Measurements from ENCODE around the gene SPOCK1.
"Not testable (repeated sequence)": the region's sequence is repeated elsewhere in the genome, so short reads cannot be mapped to it uniquely, and the experiment has no call there.

The SPOCK1 gene

GRCh38 chr5:137391044-137391443 is 108.1 kb downstream of the SPOCK1 start:
- not testable (repeated sequence) for H3K36me3 ChIP-seq (ENCODE audit: control insufficient read depth in 2 of 2, insufficient read depth in 2 of 2, low read length in 2 of 2); H3K27me3 ChIP-seq (ENCODE audit: control insufficient read depth in 2 of 2, insufficient read depth in 2 of 2, low read length in 2 of 2); H3K27ac ChIP-seq (ENCODE audit: low read depth in 2 of 2, low read length in 2 of 2); H3K4me1 ChIP-seq (ENCODE audit: control insufficient read depth in 2 of 2, insufficient read depth in 2 of 2, low read length in 2 of 2); H3K9me3 ChIP-seq (ENCODE audit: control insufficient read depth in 2 of 2, low read length in 2 of 2); H3K9ac ChIP-seq (ENCODE audit: low read depth in 1 of 2, low read length in 2 of 2); H3K4me3 ChIP-seq (ENCODE audit: low read length in 2 of 2)

DNA sequence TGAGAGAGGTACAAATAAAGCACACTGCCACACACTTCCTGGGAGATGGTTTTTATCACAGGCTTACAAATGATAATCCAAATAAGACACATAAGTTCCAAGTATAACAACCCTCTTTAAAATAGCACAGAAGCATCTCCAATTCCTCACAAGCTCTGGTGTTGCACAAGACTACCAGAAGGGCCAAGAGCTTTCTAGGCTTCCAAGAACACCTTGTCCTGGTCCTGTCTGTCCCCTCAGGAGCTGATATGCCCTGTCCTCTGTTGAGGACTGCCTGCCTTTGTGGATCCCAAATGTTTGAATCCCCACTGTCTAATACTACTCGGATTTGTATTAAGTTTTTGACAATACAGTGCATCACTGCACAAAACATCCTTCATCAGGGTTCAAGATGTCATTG is 110.1 kb downstream of the SPOCK1 start:
- Histone ChIP-seq H3K9ac (ENCODE audit: low read depth in 1 of 2, low read length in 2 of 2) (no peak overlapping the region), H3K36me3 (ENCODE audit: control insufficient read depth in 2 of 2, insufficient read depth in 2 of 2, low read length in 2 of 2) (no peaks in the 10 kb centered on the region), H3K9me3 (ENCODE audit: control insufficient read depth in 2 of 2, low read length in 2 of 2) (no peaks in the 10 kb centered on the region), H3K27ac (ENCODE audit: low read depth in 2 of 2, low read length in 2 of 2) (no peak overlapping the region), H3K4me1 (ENCODE audit: control insufficient read depth in 2 of 2, insufficient read depth in 2 of 2, low read length in 2 of 2) (no peaks in the 10 kb centered on the region), H3K4me3 (ENCODE audit: low read length in 2 of 2) (no peak overlapping the region), H3K27me3 (ENCODE audit: control insufficient read depth in 2 of 2, insufficient read depth in 2 of 2, low read length in 2 of 2) (no peaks in the 10 kb centered on the region)

GRCh38 chr5:137385064-137385463 is 114.1 kb downstream of the SPOCK1 start:
- Histone ChIP-seq H3K4me1 (ENCODE audit: control insufficient read depth in 2 of 2, insufficient read depth in 2 of 2, low read length in 2 of 2) (no peaks in the 10 kb centered on the region), H3K36me3 (ENCODE audit: control insufficient read depth in 2 of 2, insufficient read depth in 2 of 2, low read length in 2 of 2) (no peaks in the 10 kb centered on the region), H3K4me3 (ENCODE audit: low read length in 2 of 2) (no peak overlapping the region), H3K9me3 (ENCODE audit: control insufficient read depth in 2 of 2, low read length in 2 of 2) (no peaks in the 10 kb centered on the region), H3K27me3 (ENCODE audit: control insufficient read depth in 2 of 2, insufficient read depth in 2 of 2, low read length in 2 of 2) (no peaks in the 10 kb centered on the region), H3K27ac (ENCODE audit: low read depth in 2 of 2, low read length in 2 of 2) (no peak overlapping the region), H3K9ac (ENCODE audit: low read depth in 1 of 2, low read length in 2 of 2) (no peak overlapping the region)

GRCh38 chr5:137383909-137384308 is 115.2 kb downstream of the SPOCK1 start:
- Histone ChIP-seq H3K9ac (ENCODE audit: low read depth in 1 of 2, low read length in 2 of 2) (no peak overlapping the region), H3K27me3 (ENCODE audit: control insufficient read depth in 2 of 2, insufficient read depth in 2 of 2, low read length in 2 of 2) (no peaks in the 10 kb centered on the region), H3K4me3 (ENCODE audit: low read length in 2 of 2) (no peak overlapping the region), H3K9me3 (ENCODE audit: control insufficient read depth in 2 of 2, low read length in 2 of 2) (no peaks in the 10 kb centered on the region), H3K4me1 (ENCODE audit: control insufficient read depth in 2 of 2, insufficient read depth in 2 of 2, low read length in 2 of 2) (no peaks in the 10 kb centered on the region), H3K27ac (ENCODE audit: low read depth in 2 of 2, low read length in 2 of 2) (no peak overlapping the region), H3K36me3 (ENCODE audit: control insufficient read depth in 2 of 2, insufficient read depth in 2 of 2, low read length in 2 of 2) (no peaks in the 10 kb centered on the region)

DNA sequence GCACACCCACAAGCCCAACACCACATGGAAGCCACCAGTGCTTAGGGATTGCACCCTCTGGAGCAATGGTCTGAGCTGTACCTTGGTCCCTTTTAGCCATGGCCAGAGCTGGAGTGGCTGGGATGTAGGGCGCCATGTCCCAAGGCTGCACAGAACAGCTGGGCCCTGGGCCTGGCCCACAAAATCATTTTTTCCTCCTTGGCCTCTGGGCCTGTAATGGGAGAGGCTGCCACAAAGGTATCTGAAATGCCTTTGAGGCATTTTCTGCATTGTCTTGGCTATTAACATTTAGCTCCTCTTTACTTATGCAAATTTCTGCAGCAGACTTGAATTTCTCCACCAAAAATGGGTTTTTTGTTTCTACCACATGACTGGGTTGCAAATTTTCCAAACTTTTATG is 117.6 kb downstream of the SPOCK1 start:
- Histone ChIP-seq H3K4me3 (ENCODE audit: low read length in 2 of 2) (no peak overlapping the region), H3K36me3 (ENCODE audit: control insufficient read depth in 2 of 2, insufficient read depth in 2 of 2, low read length in 2 of 2) (no peaks in the 10 kb centered on the region), H3K9ac (ENCODE audit: low read depth in 1 of 2, low read length in 2 of 2) (no peak overlapping the region), H3K27me3 (ENCODE audit: control insufficient read depth in 2 of 2, insufficient read depth in 2 of 2, low read length in 2 of 2) (no peaks in the 10 kb centered on the region), H3K27ac (ENCODE audit: low read depth in 2 of 2, low read length in 2 of 2) (no peak overlapping the region), H3K9me3 (ENCODE audit: control insufficient read depth in 2 of 2, low read length in 2 of 2) (no peaks in the 10 kb centered on the region), H3K4me1 (ENCODE audit: control insufficient read depth in 2 of 2, insufficient read depth in 2 of 2, low read length in 2 of 2) (no peaks in the 10 kb centered on the region)

GRCh38 chr5:137379555-137380286 is 119.4 kb downstream of the SPOCK1 start:
- Histone ChIP-seq H3K9me3 (ENCODE audit: control insufficient read depth in 2 of 2, low read length in 2 of 2) (no peaks in the 10 kb centered on the region), H3K9ac (ENCODE audit: low read depth in 1 of 2, low read length in 2 of 2) (no peak overlapping the region), H3K4me1 (ENCODE audit: control insufficient read depth in 2 of 2, insufficient read depth in 2 of 2, low read length in 2 of 2) (no peaks in the 10 kb centered on the region), H3K27ac (ENCODE audit: low read depth in 2 of 2, low read length in 2 of 2) (no peak overlapping the region), H3K27me3 (ENCODE audit: control insufficient read depth in 2 of 2, insufficient read depth in 2 of 2, low read length in 2 of 2) (no peaks in the 10 kb centered on the region), H3K36me3 (ENCODE audit: control insufficient read depth in 2 of 2, insufficient read depth in 2 of 2, low read length in 2 of 2) (no peaks in the 10 kb centered on the region), H3K4me3 (ENCODE audit: low read length in 2 of 2) (no peak overlapping the region)

DNA sequence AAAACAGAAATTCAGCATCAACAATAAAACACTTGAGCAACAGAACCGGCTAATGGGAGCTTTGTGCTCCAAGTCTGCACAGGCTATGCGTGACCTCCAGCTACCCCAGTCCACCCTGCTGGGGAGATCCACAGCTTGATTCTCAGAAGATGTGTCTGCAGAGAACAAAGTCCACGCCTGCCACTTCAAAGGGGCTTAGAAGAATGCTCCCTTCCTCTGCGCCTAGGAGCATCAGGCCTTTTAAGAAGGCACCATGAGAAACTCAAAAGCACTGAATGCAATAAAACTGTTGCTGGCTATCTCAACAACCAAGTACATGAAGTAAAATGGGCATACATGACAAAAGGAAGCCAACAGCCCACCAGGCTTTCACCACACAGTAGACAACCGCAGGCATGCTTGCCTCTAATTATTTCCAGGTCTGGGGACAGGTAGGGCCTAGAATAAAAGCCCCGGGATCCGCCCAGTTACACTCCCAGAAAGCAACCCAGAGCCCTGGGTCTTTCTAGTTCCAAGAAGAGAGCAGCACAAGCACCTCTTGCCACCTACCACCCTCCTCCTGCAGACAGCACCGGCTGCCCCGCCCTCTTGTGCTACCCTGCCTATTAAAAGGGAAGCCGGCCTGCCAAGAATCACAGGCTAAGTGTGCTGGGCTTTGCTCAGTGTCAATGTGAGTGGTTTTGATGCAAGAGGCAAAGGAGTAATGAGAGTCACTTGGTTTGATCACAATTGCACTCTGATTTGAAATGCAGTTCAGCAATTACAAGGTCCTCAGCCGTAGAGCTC is 123.2 kb downstream of the SPOCK1 start:
- Histone ChIP-seq H3K27me3 (ENCODE audit: control insufficient read depth in 2 of 2, insufficient read depth in 2 of 2, low read length in 2 of 2) (no peaks in the 10 kb centered on the region), H3K27ac (ENCODE audit: low read depth in 2 of 2, low read length in 2 of 2) (no peak overlapping the region)

GRCh38 chr5:137374110-137374714 is 124.9 kb downstream of the SPOCK1 start:
- Histone ChIP-seq H3K4me1 (ENCODE audit: control insufficient read depth in 2 of 2, insufficient read depth in 2 of 2, low read length in 2 of 2) (no peaks in the 10 kb centered on the region), H3K4me3 (ENCODE audit: low read length in 2 of 2) (no peak overlapping the region), H3K27ac (ENCODE audit: low read depth in 2 of 2, low read length in 2 of 2) (no peak overlapping the region), H3K9me3 (ENCODE audit: control insufficient read depth in 2 of 2, low read length in 2 of 2) (no peaks in the 10 kb centered on the region), H3K27me3 (ENCODE audit: control insufficient read depth in 2 of 2, insufficient read depth in 2 of 2, low read length in 2 of 2) (no peaks in the 10 kb centered on the region), H3K9ac (ENCODE audit: low read depth in 1 of 2, low read length in 2 of 2) (no peak overlapping the region), H3K36me3 (ENCODE audit: control insufficient read depth in 2 of 2, insufficient read depth in 2 of 2, low read length in 2 of 2) (no peaks in the 10 kb centered on the region)

More for the DNA sequence above, 123.2 kb downstream of the SPOCK1 start:
- Histone ChIP-seq H3K4me3 (ENCODE audit: low read length in 2 of 2) (no peak overlapping the region), H3K4me1 (ENCODE audit: control insufficient read depth in 2 of 2, insufficient read depth in 2 of 2, low read length in 2 of 2) (no peaks in the 10 kb centered on the region), H3K9me3 (ENCODE audit: control insufficient read depth in 2 of 2, low read length in 2 of 2) (no peaks in the 10 kb centered on the region), H3K36me3 (ENCODE audit: control insufficient read depth in 2 of 2, insufficient read depth in 2 of 2, low read length in 2 of 2) (no peaks in the 10 kb centered on the region), H3K9ac (ENCODE audit: low read depth in 1 of 2, low read length in 2 of 2) (no peak overlapping the region)

DNA sequence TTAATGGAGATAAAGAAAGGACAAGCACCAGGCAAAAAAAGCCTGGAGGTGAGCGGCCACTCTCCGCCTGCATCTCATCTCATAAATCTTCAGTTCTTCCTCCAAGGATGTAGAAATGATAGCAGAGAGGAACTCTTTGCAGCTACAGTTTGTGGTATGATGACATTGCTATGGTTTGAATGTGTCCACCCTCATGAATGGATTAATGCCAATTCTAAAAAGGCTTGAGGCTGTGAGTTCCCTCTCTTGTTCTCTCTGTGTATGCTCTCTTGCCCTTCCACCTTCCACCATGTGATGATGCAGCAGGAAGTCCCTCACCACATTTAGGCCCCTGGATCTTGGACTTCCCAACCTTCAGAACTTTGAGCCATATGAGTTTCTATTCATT is 126.4 kb downstream of the SPOCK1 start:
- Histone ChIP-seq H3K36me3 (ENCODE audit: control insufficient read depth in 2 of 2, insufficient read depth in 2 of 2, low read length in 2 of 2) (no peaks in the 10 kb centered on the region), H3K9ac (ENCODE audit: low read depth in 1 of 2, low read length in 2 of 2) (no peak overlapping the region), H3K27me3 (ENCODE audit: control insufficient read depth in 2 of 2, insufficient read depth in 2 of 2, low read length in 2 of 2) (no peaks in the 10 kb centered on the region), H3K9me3 (ENCODE audit: control insufficient read depth in 2 of 2, low read length in 2 of 2) (no peaks in the 10 kb centered on the region), H3K27ac (ENCODE audit: low read depth in 2 of 2, low read length in 2 of 2) (no peak overlapping the region), H3K4me1 (ENCODE audit: control insufficient read depth in 2 of 2, insufficient read depth in 2 of 2, low read length in 2 of 2) (no peaks in the 10 kb centered on the region), H3K4me3 (ENCODE audit: low read length in 2 of 2) (no peak overlapping the region)

GRCh38 chr5:137372016-137372772 is 126.9 kb downstream of the SPOCK1 start:
- no peak overlapping the region for H3K27ac ChIP-seq (ENCODE audit: low read depth in 2 of 2, low read length in 2 of 2)
- H3K9me3 ChIP-seq (ENCODE audit: control insufficient read depth in 2 of 2, low read length in 2 of 2), result no peaks in the 10 kb centered on the region
- H3K4me3 ChIP-seq (ENCODE audit: low read length in 2 of 2), result no peak overlapping the region
- H3K4me1 ChIP-seq (ENCODE audit: control insufficient read depth in 2 of 2, insufficient read depth in 2 of 2, low read length in 2 of 2), result no peaks in the 10 kb centered on the region
- no peak overlapping the region for H3K9ac ChIP-seq (ENCODE audit: low read depth in 1 of 2, low read length in 2 of 2)
- H3K27me3 ChIP-seq (ENCODE audit: control insufficient read depth in 2 of 2, insufficient read depth in 2 of 2, low read length in 2 of 2), result no peaks in the 10 kb centered on the region
- no peaks in the 10 kb centered on the region for H3K36me3 ChIP-seq (ENCODE audit: control insufficient read depth in 2 of 2, insufficient read depth in 2 of 2, low read length in 2 of 2)

Data from mucosa of rectum (tissue), 2 donors.